Activated CD4-positive, CD25-positive, alpha-beta regulatory T cell (primary cell): Measurements from ENCODE around the gene SULT2B1.

Experiments used
- DNase-seq, 4 experiments: peaks; one replicate each; lab custom pipeline; 2025; lab: John Stamatoyannopoulos, UW

The SULT2B1 gene

DNA sequence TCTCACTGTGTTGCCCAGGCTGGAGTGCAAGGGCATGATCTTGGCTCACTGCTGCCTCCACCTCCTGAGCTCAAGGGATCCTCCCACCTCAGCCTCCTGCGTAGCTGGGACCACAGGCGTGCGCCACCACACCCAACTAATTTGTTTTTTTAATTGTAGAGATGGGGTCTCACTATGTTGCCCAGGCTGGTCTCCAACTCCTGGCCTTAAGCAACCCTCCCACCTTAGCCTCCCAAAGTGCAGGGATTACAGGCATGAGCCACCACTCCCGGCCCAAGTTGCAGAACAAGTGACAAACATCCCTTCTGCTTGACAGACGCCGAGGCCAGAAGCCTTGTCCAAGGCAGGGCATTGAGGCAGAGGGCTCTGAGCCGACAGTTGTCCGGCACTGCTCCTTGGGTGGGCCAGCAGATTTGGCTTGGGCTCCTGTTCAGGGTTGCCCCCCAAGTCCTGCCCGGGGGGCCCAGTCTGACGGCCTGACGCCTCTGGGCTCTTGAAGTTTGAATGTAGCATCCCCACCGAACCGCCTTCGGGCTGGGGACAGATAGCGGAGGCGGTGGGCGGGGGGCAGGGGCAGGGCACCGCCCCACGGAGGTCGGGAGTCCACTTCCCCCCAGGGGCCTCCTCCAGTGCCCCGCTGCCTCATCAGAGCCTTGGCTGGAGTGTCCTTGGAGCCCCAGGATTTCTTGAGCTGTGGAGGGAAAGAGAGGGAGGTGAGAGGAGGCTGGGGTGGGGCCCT lies 48.9 kb downstream of the SULT2B1 start:
- DNase-seq = no peak

DNA sequence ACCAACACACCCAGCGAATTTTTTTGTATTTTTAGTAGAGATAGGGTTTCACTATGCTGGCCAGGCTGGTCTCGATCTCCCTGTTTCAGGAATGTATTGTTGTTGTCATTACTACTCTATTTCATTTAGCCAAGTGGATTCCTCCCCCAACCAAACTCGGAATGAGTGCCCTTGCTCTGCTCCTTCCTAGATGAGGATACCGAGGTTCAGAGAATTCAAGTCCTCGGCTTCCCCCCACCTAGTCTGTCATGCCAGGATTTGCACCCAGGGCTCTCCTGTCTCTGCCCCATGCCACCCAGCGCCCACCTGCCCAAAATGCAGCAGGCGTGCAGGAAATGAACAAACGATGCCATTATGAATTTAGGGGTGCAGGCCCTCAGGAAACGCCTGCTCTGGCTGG lies 51.0 kb downstream of the SULT2B1 start:
- no peak for DNase-seq

DNA sequence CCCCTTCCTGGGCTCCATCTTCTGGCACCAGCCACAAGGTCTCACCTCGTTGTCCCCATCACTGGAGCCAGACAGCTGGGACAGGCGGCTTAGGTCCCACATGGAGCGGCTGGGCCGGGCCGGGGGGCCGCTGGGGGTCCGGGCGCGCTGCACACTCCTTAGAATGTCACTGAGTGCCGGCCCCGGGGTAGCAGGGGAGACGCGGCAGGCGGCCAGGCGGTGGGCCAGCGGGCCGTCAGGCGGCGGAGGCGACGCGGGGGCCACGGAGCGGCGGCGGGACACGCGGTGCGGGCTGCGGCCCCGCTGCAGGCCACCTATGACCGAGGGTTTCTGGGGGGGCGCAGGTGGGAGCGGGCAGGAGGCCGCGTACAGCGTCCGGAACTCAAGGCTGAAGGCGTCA lies 51.5 kb downstream of the SULT2B1 start:
- no peak for DNase-seq

DNA sequence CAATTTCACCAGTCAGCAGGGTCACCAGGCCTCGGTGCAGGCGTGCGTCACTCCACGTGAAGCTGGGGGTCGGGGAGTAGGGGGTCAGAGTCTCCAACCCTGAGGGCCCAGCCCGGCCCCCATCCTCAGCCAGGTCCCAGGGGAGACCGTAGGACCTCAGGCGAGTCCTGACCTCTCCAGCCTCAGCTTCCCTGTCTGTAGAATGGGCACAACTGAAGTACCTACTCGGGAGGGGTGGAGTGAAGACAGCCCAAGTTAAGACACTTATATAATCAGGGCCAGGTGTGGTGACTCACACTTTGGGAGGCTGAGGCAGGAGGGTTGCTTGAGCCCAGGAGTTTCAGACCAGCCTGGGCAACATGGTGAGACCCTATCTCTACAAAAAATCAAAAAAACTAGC lies 51.9 kb downstream of the SULT2B1 start:
- no peak for DNase-seq

DNA sequence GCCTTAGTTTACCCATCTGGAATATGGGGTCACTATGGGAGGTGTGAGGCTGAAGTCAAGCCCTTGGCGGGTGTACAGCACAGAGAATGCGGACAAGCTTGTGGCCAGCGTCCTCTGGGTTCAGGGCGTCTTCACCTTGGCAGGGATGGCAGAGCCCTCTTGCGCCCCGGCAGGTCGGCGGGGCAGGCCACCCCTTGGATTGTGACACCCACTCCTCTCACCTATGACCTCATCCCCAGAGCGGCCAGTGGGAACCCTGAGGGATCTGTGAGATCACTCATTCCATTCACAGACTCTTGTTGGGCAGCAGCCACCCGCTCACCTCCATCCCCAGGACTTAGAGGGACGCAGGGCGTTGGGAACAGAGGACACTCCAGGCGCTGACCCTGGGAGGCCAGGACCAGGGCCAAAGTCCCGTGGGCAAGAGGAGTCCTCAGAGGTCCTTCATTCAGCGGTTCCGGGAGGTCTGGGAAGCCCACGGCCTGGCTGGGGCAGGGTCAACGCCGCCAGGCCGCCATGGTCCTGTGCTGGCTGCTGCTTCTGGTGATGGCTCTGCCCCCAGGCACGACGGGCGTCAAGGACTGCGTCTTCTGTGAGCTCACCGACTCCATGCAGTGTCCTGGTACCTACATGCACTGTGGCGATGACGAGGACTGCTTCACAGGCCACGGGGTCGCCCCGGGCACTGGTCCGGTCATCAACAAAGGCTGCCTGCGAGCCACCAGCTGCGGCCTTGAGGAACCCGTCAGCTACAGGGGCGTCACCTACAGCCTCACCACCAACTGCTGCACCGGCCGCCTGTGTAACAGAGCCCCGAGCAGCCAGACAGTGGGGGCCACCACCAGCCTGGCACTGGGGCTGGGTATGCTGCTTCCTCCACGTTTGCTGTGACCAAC lies 54.7 kb downstream of the SULT2B1 start, which contains the start of gene SPACA4:
TSS of gene SPACA4 (plus strand) at position 280 of the 896 bp plus-strand sequence. CDS start at position 517, 237 bp downstream.
- DNase-seq = no peak

DNA sequence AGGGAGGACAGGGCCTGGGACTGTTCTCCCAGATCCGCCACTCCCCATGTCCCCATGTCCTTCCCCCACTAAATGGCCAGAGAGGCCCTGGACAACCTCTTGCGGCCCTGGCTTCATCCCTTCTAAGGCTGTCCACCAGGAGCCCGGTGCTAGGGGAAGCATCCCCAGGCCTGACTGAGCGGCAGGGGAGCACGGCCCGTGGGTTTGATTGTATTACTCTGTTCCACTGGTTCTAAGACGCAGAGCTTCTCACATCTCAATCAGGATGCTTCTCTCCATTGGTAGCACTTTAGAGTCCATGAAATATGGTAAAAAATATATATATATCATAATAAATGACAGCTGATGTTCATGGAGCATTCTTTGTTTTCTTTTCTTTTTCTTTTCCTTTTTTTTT lies 55.4 kb downstream of the SULT2B1 start:
- DNase-seq = no peak

DNA sequence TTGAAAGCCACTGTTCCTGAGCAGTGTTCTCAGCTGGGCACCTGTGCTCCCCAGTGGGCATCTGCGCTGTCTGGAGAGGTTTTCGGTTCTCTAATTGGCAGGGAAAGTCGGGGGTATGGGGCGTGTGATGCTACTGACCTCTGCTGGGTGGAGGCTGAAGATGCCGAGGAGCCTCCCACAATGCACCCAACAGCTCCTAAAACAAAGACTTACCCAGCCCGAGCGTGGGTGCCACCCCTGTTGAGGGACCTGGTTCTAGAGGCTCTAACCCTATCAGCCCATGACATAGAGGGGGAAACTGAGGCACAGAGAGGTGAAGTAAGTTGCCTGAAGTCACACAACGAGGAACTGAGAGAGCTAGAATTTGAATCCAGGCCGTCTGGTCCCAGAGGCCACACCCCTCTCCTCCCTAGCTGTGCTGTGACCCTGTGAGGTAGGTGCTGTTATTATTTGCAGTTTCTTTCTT lies 56.9 kb downstream of the SULT2B1 start:
- DNase-seq = peak in 1 of 4 experiments; percentile 21

DNA sequence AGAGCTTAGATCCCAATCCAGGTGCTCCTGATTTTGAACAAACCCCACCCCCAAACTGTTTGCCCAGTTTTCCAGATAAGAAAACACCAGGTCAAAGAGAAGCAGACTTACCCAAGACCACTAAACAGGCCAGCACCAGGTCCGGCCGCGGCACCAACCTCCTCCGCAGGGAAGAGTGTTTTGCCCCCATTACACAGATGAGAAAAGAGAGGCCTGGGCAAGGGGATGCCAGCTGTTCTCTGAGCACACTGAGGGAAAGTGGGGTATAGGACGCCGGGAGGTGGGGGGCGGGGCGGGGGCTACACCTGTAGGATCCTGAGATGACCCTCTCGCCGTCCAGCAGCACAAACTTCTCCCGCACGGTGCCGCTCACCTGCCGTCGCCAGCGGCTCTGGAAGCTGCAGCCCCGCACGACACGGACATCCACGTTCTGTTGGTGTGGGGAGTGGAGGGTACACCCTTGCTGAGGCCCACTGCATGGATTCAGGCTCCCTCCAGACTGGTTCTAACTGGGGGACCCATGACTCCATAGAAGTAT lies 57.7 kb downstream of the SULT2B1 start:
- no peak for DNase-seq

DNA sequence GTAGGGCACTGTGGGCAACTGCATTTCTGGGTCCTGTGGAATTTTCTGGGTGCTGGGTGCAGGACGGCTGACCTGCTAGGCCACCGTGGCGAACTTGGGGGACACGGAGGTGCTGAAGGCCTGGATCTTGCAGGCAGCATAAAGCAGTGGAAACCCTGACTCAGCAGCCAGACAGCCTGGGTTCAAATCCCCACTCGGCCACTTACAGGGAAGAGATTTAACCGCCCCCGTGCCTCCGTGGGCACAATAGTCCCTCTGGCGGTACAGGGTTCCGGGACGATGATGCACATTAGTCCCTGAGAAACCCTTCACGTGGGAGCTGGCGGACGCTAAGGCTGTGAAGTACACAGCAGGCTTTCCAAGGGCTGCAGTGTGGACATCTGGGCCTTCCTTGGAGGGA lies 59.9 kb downstream of the SULT2B1 start:
- DNase-seq = no peak

DNA sequence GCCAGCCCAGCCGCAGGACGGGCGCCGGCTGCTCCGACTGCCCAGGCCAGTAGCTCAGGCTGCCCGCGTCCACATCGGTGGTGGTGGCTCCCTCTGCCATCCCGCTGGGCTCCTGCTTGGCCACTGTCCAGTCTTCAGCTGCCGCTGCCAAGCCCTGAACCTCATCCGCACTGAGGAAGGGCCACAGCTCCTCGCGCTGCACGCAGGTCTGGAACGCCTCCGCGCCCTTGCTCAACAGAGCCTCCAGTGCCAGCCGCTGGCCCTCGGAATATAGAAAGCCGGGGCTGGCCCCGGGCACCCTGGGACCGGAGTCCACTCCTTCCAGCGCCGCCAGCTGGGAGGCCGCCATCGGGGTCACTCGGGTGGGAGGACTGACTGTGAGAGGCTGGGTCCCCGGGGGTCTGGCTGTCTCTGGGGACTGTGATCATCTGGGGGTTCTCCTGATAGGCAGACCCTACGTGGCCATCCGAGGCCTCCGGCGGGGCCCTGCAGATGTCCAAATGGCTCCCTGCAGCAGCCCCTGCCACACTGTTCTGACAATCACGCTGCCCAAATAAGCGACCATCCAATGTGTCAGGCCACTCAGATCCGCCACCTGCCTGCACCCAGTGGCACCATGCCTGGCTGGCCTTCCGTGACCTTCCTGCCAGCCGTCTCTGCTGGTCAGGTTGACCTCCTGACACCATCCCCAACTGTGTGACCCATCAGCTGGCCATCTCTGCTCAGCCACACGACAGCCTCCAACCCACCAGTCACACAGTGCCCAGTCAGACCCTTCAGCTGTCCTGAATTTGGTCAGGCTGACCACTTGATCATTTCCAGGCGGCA lies 61.3 kb downstream of the SULT2B1 start:
- no peak for DNase-seq

DNA sequence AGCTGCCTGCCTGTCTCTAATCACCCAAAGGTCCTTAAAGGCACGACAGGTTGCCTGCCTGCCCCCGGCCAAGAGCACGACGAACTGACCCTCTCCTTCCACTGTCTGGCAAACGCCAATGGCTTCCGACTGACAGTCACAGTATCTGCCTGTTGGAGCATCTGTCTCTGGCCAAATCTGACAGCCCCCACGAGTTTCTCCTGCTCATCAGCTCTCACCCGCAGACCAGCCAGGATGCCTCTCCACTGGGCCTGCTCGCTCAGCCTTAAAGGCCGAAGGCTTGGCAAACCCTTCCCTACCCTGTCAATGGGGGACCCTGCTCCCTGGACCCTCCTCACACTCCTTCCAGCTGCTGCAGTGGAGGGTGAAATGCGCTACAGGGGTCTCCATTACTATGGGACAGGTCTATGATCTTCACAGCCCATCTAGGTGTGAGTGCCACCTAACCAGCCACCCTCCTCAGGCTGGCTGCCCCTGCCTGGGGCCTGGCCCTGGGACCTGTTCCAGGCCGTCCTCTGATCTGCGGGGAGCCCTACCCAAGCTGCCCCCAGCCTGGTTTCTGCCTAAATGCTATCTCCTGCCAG lies 62.0 kb downstream of the SULT2B1 start:
- no peak for DNase-seq

DNA sequence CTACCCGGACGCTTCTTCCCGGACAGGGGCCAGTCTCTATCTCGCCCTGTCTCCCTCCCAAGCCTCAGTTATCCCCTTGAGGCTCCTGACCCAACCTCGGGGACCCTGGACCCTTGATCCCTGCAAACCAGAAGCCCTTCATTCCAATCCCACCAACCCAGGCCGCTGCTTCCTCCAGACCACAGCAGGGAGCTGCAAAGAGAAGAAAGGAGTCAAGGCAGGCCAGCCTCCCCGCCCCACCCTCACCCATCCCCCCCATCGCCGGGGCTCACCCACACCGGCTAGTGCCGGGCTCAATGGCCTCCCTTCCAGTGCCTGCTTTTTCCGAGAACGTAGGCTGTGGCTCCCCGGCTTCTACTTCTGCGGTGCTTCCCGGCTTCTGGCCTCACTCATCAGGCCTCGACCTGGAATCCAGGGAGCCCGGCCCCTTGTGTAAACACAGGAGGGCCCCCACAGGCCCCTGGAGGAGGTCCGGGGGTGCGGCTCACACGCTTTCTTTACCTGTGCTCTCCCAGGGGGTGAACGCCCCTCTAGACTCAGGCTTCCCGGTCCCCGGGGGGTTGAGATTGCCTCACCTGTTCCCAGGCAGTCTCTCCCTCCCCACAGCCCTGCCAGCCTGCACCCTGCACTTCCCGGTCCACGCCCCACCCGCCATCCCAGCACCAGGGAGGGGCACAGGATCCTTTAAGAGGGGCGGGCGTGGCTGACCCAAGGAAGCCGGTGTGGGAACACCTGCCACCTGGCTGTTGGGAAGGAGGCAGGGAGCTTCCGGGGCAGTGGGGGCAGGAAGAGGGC lies 62.7 kb downstream of the SULT2B1 start, which contains the start of gene FAM83E:
TSS of gene FAM83E (minus strand) at position 641 of the 795 bp plus-strand sequence. CDS start 1,704 bp downstream, outside the sequence.
- DNase-seq = no peak

DNA sequence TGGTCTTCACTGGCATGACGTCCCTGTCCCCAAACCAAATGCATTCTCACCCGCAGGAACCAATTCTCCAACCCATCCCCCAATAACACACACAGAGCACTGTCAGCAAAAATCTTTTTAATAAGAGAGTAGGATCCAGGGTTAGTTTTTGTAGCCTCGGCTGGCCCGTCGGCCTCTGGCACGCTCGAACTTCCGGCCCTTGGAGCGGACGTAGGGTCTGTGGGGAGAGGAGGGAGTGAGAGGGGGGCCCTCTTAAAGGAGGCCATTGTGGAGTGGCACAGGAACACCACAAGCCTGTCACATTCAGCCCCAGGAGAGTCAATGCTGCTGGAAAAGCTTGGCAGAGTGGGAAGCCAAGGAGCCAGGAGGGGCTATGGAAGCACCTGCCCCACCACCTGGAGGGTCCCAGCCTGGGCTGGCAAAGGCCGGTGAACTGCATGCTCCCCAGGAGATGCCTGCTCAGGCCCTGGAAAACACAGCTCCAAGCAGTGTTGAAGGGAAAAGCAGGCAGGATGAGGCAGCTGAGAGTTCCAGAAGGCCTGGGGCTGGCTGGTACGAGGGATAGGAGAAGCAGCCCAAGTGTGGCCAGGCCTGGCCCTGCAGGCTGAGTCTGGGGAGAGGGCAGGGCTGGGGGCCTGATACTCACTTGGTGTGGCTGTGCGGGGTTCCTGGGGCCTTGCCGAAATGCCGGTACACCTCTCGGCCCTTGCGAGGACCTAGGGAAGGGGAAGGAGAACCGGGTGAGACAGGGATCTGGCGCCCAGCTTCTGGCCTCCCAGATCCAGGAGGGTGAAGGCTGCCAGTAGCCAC lies 63.5 kb downstream of the SULT2B1 start:
- DNase-seq = no peak

DNA sequence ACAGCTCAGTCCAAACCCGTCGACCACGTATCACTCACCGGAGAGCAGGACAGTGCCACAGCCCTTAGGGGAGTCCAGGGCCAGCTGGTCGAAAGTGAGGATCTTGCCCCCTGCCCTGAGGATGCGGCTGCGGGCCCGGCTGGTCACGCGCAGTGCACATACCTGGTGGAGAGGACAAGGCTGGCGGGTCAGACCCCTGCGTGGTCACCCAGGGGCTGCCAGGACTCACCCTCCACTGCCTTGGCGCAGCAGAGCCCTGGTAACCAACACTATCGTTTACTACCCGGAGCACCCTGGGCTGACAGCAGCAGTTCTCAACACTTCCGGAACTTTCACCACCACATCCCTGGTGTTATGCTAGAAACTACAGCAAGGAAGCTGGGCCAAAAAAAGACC lies 64.1 kb downstream of the SULT2B1 start:
- no peak for DNase-seq

DNA sequence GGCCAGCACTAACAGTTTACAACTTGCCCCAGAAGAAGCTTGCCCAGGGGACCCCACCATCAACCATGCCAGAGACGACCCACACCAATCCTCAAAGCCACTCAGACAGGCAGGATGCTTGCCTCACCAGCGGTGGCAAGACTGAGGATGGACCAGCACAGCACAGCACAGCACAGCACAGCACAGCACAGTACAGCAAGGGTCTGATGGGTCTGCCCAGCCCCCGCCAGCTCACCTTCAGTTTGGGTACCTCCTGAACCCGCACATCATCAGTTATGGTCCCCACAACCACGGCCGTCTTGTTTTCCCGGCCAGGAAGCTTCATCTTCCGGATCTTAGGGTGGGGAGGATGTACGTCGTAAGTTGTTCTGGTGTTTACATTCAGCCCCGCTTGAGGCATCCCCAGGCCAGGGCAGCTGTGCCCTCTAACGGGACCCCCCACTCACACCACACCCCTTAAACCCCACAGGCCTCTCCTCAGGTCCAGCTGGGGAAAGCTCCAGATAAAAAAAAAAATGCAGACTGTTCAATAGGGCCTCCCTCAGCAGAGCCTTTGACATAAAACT lies 64.6 kb downstream of the SULT2B1 start:
- no peak for DNase-seq

DNA sequence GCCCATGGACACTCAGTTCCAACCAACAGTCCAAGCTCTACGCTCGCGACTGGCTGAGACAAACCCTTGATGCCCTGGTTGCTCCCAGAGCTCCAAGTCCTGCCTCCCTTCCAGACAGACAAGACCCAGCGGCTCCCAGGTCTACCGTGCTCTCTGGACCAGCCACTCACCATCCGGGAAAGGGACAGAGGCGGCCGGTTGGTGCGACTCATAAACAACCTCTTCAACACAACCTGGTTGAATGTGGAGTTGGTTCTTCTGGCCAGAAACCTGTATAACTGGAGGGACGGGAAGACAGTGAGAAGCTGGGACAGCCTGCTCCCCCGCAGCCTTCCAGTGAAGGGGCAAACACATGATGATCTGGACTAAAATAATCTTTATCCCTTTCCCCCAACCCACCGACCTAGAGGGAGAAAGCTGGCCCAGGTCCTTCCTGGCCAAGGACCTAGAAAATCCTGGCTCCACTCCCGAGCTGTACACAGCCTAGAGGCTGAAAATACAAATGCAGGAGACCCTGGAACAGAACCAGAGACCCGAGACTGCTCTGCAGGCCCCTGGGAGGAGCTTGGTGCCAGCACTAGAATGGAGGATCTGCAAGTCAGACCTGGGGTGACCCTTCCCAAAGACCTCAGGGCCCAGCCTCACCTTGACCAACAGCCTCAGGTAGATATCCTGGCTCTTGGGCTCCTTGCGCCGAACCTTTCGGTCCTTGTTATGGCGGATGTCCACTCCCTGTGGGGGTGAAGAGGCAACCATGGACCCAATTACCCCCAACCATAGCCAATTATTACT lies 65.4 kb downstream of the SULT2B1 start:
- no peak for DNase-seq

DNA sequence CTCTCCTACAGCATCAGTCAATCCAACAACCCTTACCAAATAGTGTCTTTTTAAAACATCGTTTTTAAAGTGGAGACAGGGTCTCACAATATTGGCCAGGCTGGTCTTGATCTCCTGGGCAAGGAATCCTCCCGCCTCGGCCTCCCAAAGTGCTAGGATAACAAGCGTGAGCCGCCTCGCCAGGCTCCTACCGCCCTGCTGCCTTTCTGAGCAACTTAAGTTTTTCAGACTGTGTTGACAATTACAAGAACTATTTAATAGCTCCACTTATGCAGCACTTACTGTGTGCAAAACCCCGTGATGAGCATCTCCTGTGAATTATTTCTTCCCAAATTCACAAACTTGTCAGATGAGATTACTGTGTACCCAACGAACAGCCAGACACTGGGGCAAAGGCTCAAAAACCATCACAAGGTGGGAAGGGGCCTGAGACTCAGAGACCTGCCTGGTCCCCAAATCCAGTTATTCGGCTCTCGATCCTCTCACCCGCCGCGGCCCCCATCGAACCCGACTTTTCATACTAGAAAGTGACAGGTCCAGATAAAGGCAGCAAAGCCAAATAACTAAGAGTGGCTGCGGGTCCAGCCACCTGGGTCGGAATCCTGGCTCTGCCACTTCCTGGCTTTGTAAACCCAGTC lies 66.4 kb downstream of the SULT2B1 start:
- no peak for DNase-seq
